HCT116 (cell line): ENCODE data around the gene TPMT. TPM values are rescaled to one million over a fixed set of nuclear protein-coding genes. Genes with fewer than 3 reads are reported as not detected.

ENCODE experiments used
- ATAC-seq: fragments of 200-7000 bp; cut with Tn5 transposase; 2 replicates; pipeline ENCODE4 v1.9.1; 2020; ENCODE audit warnings: mild to moderate bottlenecking, moderate library complexity
- BruUV-seq: library from RNA; stranded (reverse); fragments of 400-500 nt; replicated peaks from 2 replicates; lab custom pipeline; 2021; lab: Mats Ljungman, UMichigan
- CTCF ChIA-PET: fragments of 300-600 bp; sonication (Branson Sonifier 250); formaldehyde crosslinking; loops from one replicate; lab custom pipeline; 2021; ENCODE audit warnings: antibody characterized with exemption; lab: Charles Lee
- POLR2A ChIA-PET: fragments of 300-600, 350-600 bp; sonication (Branson Sonifier 250); formaldehyde crosslinking; loops from one replicate; lab custom pipeline; 2021; ENCODE audit warnings: antibody characterized with exemption; lab: Charles Lee
- RAD21 ChIA-PET, 2 experiments: fragments of 300-600 bp; sonication (Branson Sonifier 250); formaldehyde crosslinking; loops; one replicate each; lab custom pipeline; 2023; ENCODE audit warnings: low total read pairs in 2 of 2; ENCODE audit not compliant: uncharacterized antibody in 2 of 2, unreplicated experiment in 2 of 2, low non-redundant PET in 1 of 2; lab: Charles Lee
- DNase-seq: peaks from one replicate; pipeline ENCODE4 v3.0.0-alpha.2; 2010; ENCODE audit warnings: low read depth, low spot score
- H2AFZ ChIP-seq: fragments of 200-600 bp; shearing (Covaris generic), sonication (generic); 2 replicates; pipeline ENCODE4 v1.6.1; 2017; ENCODE audit warnings: low read depth, mixed run types, mixed read lengths, antibody characterized with exemption, low read length; ENCODE audit not compliant: poor library complexity, severe bottlenecking
- H3K27ac ChIP-seq: 2 replicates; pipeline ENCODE4 v1.5.1; 2012; ENCODE audit warnings: low read depth, low read length
- H3K27me3 ChIP-seq: fragments of 200-600 bp; sonication (generic); 2 replicates; pipeline ENCODE4 v1.6.1; 2016; ENCODE audit warnings: mixed run types, low read length, mixed read lengths; ENCODE audit not compliant: insufficient read depth
- H3K36me3 ChIP-seq, 2 experiments: fragments of 200-500 bp in 1 of 2; fragments of 200-600 bp in 1 of 2; sonication (Bioruptor generic) in 1 of 2; sonication (generic) in 1 of 2; 2 replicates each; pipeline versions ENCODE4 v1.5.1 to v1.6.1; 2014 to 2016; ENCODE audit warnings: low read length in 2 of 2, inconsistent platforms in 1 of 2, mixed read lengths in 1 of 2, mixed run types in 1 of 2; ENCODE audit not compliant: insufficient read depth in 2 of 2, control insufficient read depth in 1 of 2
- H3K4me1 ChIP-seq, 2 experiments: fragments of 200-600 bp in 1 of 2; sonication (generic) in 1 of 2; 2 replicates each; pipeline versions ENCODE4 v1.5.1 to v1.6.1; 2012 to 2017; ENCODE audit warnings: low read length in 2 of 2, inconsistent platforms in 1 of 2, mild to moderate bottlenecking in 1 of 2, mixed read lengths in 1 of 2, mixed run types in 1 of 2, moderate library complexity in 1 of 2; ENCODE audit not compliant: insufficient read depth in 2 of 2, control insufficient read depth in 1 of 2
- H3K4me2 ChIP-seq: fragments of 200-600 bp; sonication (generic); 2 replicates; pipeline ENCODE4 v1.6.1; 2017; ENCODE audit warnings: mixed run types, low read length, mixed read lengths
- H3K4me3 ChIP-seq, 2 experiments: fragments of 200-600 bp in 1 of 2; sonication (generic) in 1 of 2; replicated peaks in 1 of 2; 2 replicates each; pipeline ENCODE4 v1.5.1; 2011 to 2016; ENCODE audit warnings: low read length in 2 of 2, control low read depth in 1 of 2, low read depth in 1 of 2, mild to moderate bottlenecking in 1 of 2, mixed read lengths in 1 of 2, mixed run types in 1 of 2
- H3K79me2 ChIP-seq: fragments of 200-600 bp; sonication (generic); 2 replicates; pipeline ENCODE4 v1.6.1; 2017; ENCODE audit warnings: mild to moderate bottlenecking, mixed run types, low read length, moderate library complexity, mixed read lengths; ENCODE audit not compliant: insufficient read depth
- H3K9ac ChIP-seq: fragments of 200-600 bp; sonication (generic); 2 replicates; pipeline ENCODE4 v1.6.1; 2016; ENCODE audit warnings: low read length, mixed read lengths
- H3K9me2 ChIP-seq: fragments of 200-600 bp; sonication (generic), shearing (Covaris generic); 2 replicates; pipeline ENCODE4 v1.6.1; 2017; ENCODE audit warnings: mixed run types, mild to moderate bottlenecking, moderate library complexity; ENCODE audit not compliant: insufficient read depth
- H3K9me3 ChIP-seq, 2 experiments: fragments of 200-500 bp in 1 of 2; fragments of 200-600 bp in 1 of 2; sonication (Bioruptor generic) in 1 of 2; sonication (generic) in 1 of 2; 2 replicates each; pipeline ENCODE4 v1.6.1; 2014 to 2017; ENCODE audit warnings: low read length in 2 of 2, mixed read lengths in 2 of 2, inconsistent platforms in 1 of 2, low read depth in 1 of 2, mild to moderate bottlenecking in 1 of 2, mixed run types in 1 of 2, moderate library complexity in 1 of 2; ENCODE audit not compliant: control insufficient read depth in 1 of 2, insufficient read depth in 1 of 2
- H4K20me1 ChIP-seq: fragments of 200-600 bp; sonication (generic), shearing (Covaris generic); 2 replicates; pipeline ENCODE4 v1.6.1; 2017; ENCODE audit warnings: mixed run types, mild to moderate bottlenecking, moderate library complexity; ENCODE audit not compliant: insufficient read depth
- CEBPB ChIP-seq: IDR thresholded peaks from 2 replicates; pipeline ENCODE4 v1.6.1; 2012; ENCODE audit warnings: low read depth
- EGR1 ChIP-seq: IDR thresholded peaks from 2 replicates; pipeline ENCODE4 v1.6.1; 2012; ENCODE audit warnings: low read depth
- ELF1 ChIP-seq: IDR thresholded peaks from 2 replicates; pipeline ENCODE4 v1.6.1; 2012; ENCODE audit warnings: low read depth, borderline replicate concordance
- EZH2 ChIP-seq: fragments of 200-600 bp; sonication (generic); IDR thresholded peaks from 2 replicates; pipeline ENCODE4 v1.6.1; 2017; ENCODE audit warnings: antibody characterized with exemption, mixed run types
- EZH2phosphoT487 ChIP-seq: fragments of 200-600 bp; IDR thresholded peaks from 2 replicates; pipeline ENCODE4 v1.6.1; 2018; ENCODE audit warnings: antibody characterized with exemption, borderline replicate concordance
- POLR2A ChIP-seq: IDR thresholded peaks from 2 replicates; pipeline ENCODE4 v1.7.0; 2011; ENCODE audit warnings: borderline replicate concordance; ENCODE audit not compliant: insufficient read depth, insufficient read length; ENCODE audit errors: extremely low read depth
- POLR2AphosphoS5 ChIP-seq: IDR thresholded peaks from 2 replicates; pipeline ENCODE4 v1.6.1; 2011; ENCODE audit warnings: mild to moderate bottlenecking, low read depth, low read length, moderate library complexity
- SIN3A ChIP-seq: IDR thresholded peaks from 2 replicates; pipeline ENCODE4 v1.6.1; 2012; ENCODE audit warnings: low read depth
- SP1 ChIP-seq: IDR thresholded peaks from 2 replicates; pipeline ENCODE4 v1.6.1; 2012; ENCODE audit warnings: low read depth
- TCF7L2 ChIP-seq: IDR thresholded peaks from 2 replicates; pipeline ENCODE4 v1.7.0; 2011; ENCODE audit warnings: borderline replicate concordance, inconsistent platforms; ENCODE audit not compliant: insufficient read depth, insufficient read length; ENCODE audit errors: extremely low read depth
- YY1 ChIP-seq: IDR thresholded peaks from 2 replicates; pipeline ENCODE4 v1.6.1; 2011; ENCODE audit warnings: low read length, low read depth, moderate library complexity, mild to moderate bottlenecking; ENCODE audit not compliant: insufficient replicate concordance; ENCODE audit errors: extremely low read depth
- ZFX ChIP-seq: fragments of 450-650 bp; IDR thresholded peaks from 2 replicates; pipeline ENCODE4 v1.6.1; 2017
- intact Hi-C: fragments of 100-400 bp; cut with micrococcal nuclease; formaldehyde crosslinking; loops from 2 replicates; pipeline ENCODE4 v1.10.0; 2022
- total RNA-seq: library from RNA; stranded (reverse); gene quantifications from one replicate; pipeline ENCODE4 v1.2.1, GENCODE V29; 2021; ENCODE audit not compliant: unreplicated experiment
- TF ChIP-seq, protein P1 (sequence below): IDR thresholded peaks from 2 replicates; pipeline ENCODE4 v1.6.1; 2011; ENCODE audit warnings: mild to moderate bottlenecking, low read length, moderate library complexity; ENCODE audit not compliant: insufficient replicate concordance; ENCODE audit errors: extremely low read depth

TPMT gene
- total RNA-seq, 1 experiment from 2014 or later = 10.1 TPM

DNA sequence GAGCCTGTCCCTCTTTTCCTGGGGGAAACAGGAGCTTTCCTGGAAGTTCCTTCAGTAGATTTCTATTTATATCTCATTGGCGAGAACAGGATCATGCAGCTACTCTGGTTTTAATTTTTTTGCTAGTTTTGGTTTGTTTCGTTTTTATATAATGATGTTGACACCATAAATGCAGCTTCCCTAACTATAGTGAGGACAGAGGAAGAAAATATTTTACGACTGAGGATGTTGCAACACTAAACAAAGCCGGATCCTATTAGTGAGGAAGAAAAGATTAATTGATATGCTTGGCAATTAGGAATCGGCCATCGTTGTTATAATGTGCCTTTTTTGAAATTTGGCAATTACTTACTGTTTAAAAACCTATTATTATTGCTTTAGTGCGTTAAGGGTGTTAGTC lies 17.0 kb upstream of the TPMT start:
- TF ChIP-seq YY1 (no peak), SIN3A (no peak), EZH2phosphoT487 (no peak), POLR2A (no peak), POLR2AphosphoS5 (no peak), EZH2 (no peak), ELF1 (no peak), EGR1 (no peak), ZFX (no peak), TCF7L2 (no peak), CEBPB (no peak), SP1 (no peak)
- TF ChIP-seq, protein P1, sequence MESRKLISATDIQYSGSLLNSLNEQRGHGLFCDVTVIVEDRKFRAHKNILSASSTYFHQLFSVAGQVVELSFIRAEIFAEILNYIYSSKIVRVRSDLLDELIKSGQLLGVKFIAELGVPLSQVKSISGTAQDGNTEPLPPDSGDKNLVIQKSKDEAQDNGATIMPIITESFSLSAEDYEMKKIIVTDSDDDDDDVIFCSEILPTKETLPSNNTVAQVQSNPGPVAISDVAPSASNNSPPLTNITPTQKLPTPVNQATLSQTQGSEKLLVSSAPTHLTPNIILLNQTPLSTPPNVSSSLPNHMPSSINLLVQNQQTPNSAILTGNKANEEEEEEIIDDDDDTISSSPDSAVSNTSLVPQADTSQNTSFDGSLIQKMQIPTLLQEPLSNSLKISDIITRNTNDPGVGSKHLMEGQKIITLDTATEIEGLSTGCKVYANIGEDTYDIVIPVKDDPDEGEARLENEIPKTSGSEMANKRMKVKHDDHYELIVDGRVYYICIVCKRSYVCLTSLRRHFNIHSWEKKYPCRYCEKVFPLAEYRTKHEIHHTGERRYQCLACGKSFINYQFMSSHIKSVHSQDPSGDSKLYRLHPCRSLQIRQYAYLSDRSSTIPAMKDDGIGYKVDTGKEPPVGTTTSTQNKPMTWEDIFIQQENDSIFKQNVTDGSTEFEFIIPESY = no peak
- no peaks in the 10 kb centered on the region for H4K20me1 ChIP-seq
- no peak overlapping the region for H3K27ac ChIP-seq
- no peak overlapping the region for H3K4me2 ChIP-seq
- H3K4me1 ChIP-seq = no peaks in the 10 kb centered on the region
- H3K9me2 ChIP-seq = no peaks in the 10 kb centered on the region
- no peak overlapping the region for H2AFZ ChIP-seq
- DNase-seq (no peak), ATAC-seq (no peak)
- no peaks in the 10 kb centered on the region; a peak in 1 of 4 replicates for H3K9me3 ChIP-seq
- H3K4me3 ChIP-seq = no peak overlapping the region
- H3K27me3 ChIP-seq = no peaks in the 10 kb centered on the region
- peaks cover 0 to 13% of the 10 kb centered on the region in 2 experiments; a peak in 2 of 4 replicates for H3K36me3 ChIP-seq
- RAD21 ChIA-PET = interaction anchor here in 1 of 2 experiments (0.6 kb wide), 1 partner anchor 49 kb away, joined by 3 read pairs; no protein-coding TSS in a partner anchor
- H3K79me2 ChIP-seq = no peaks in the 10 kb centered on the region
- intact Hi-C loops = no loop called here
- POLR2A ChIA-PET = no interaction called here
- BruUV-seq = no TSS peak
- no peak overlapping the region for H3K9ac ChIP-seq
- CTCF ChIA-PET = no interaction called here
